22Rv1 (cell line): ENCODE measurements around the gene HOXD9.

ENCODE experiments used
- H3K27ac ChIP-seq: fragments of 450-650 bp; 2 replicates; pipeline ENCODE4 v1.5.1; 2017
- CTCF ChIP-seq: fragments of 450-650 bp; IDR thresholded peaks from 2 replicates; pipeline ENCODE4 v1.5.1; 2017; ENCODE audit warnings: mild to moderate bottlenecking
- ZFX ChIP-seq: fragments of 450-650 bp; IDR thresholded peaks from 2 replicates; pipeline ENCODE4 v1.6.1; 2017; ENCODE audit warnings: antibody characterized with exemption, borderline replicate concordance

HOXD9 gene

GRCh38 chr2:176126929-176127773 is 4.6 kb downstream of the HOXD9 start:
- TF ChIP-seq CTCF (peak; percentile 72), ZFX (no peak)
- no peak overlapping the region for H3K27ac ChIP-seq

GRCh38 chr2:176127774-176128072 is 5.2 kb downstream of the HOXD9 start:
- TF ChIP-seq CTCF: no peak
- no peak for TF ChIP-seq ZFX
- H3K27ac ChIP-seq: no peak overlapping the region

- H3K27ac ChIP-seq: no peak overlapping the region
- TF ChIP-seq CTCF (no peak), ZFX (no peak)
Measured at GRCh38 chr2:176128172-176128981, 5.9 kb downstream of the HOXD9 start.

GRCh38 chr2:176128982-176129796 is 6.7 kb downstream of the HOXD9 start, which contains the start of gene HOXD8:
TSS of gene HOXD8 (plus strand) at chr2:176129705. CDS start at chr2:176130367, 662 bp downstream.
- TF ChIP-seq CTCF (no peak), ZFX (no peak)
- H3K27ac ChIP-seq: no peak within 1 kb of the TSS

- no peak for TF ChIP-seq ZFX
- TF ChIP-seq CTCF: no peak
- no peak overlapping the region for H3K27ac ChIP-seq
Measured at GRCh38 chr2:176129813-176130146, 7.3 kb downstream of the HOXD9 start.

- no peak overlapping the region for H3K27ac ChIP-seq
- TF ChIP-seq CTCF: no peak
- no peak for TF ChIP-seq ZFX
Measured at GRCh38 chr2:176130147-176130956, 7.8 kb downstream of the HOXD9 start.
